Effector memory CD4-positive, alpha-beta T cell (primary cell): ENCODE results near the gene NAALADL2.

Experiments used
- DNase-seq, 3 donors: peaks; one replicate each; pipeline ENCODE4 v3.0.0-alpha.2; 2020
- H3K27ac ChIP-seq: 2 replicates; pipeline ENCODE4 v1.7.0; 2013; ENCODE audit warnings: mild to moderate bottlenecking, low read length, moderate library complexity; ENCODE audit not compliant: insufficient read depth, poor library complexity, severe bottlenecking
- H3K27me3 ChIP-seq: replicated peaks from 2 replicates; pipeline ENCODE4 v1.7.0; 2013; ENCODE audit warnings: mild to moderate bottlenecking, low read length; ENCODE audit not compliant: insufficient read depth, control insufficient read depth, poor library complexity, severe bottlenecking
- H3K36me3 ChIP-seq: 2 replicates; pipeline ENCODE4 v1.7.0; 2013; ENCODE audit warnings: mild to moderate bottlenecking, low read length, moderate library complexity; ENCODE audit not compliant: control insufficient read depth, insufficient read depth
- H3K4me1 ChIP-seq: 2 replicates; pipeline ENCODE4 v1.7.0; 2013; ENCODE audit warnings: low read length, mild to moderate bottlenecking; ENCODE audit not compliant: control insufficient read depth, insufficient read depth, poor library complexity, severe bottlenecking
- H3K4me3 ChIP-seq: 2 replicates; pipeline ENCODE4 v1.7.0; 2013; ENCODE audit warnings: low read length, low read depth, mild to moderate bottlenecking; ENCODE audit not compliant: insufficient read depth, poor library complexity, severe bottlenecking
- H3K9me3 ChIP-seq: 2 replicates; pipeline ENCODE4 v1.7.0; 2013; ENCODE audit warnings: mild to moderate bottlenecking, low read length, moderate library complexity; ENCODE audit not compliant: control insufficient read depth

Gene NAALADL2

GRCh38 chr3:175007306-175007705, 148.2 kb downstream of the NAALADL2 start:
- no peak overlapping the region for H3K27ac ChIP-seq
- DNase-seq = no peak
- H3K4me3 ChIP-seq = no peak overlapping the region
- no peaks in the 10 kb centered on the region for H3K9me3 ChIP-seq
- no peaks in the 10 kb centered on the region for H3K27me3 ChIP-seq
- no peaks in the 10 kb centered on the region for H3K36me3 ChIP-seq
- no peaks in the 10 kb centered on the region for H3K4me1 ChIP-seq

GRCh38 chr3:175009295-175009694, 150.2 kb downstream of the NAALADL2 start:
- no peak for DNase-seq
- H3K27me3 ChIP-seq = no peaks in the 10 kb centered on the region
- no peak overlapping the region for H3K4me3 ChIP-seq
- H3K4me1 ChIP-seq = no peaks in the 10 kb centered on the region
- no peaks in the 10 kb centered on the region for H3K36me3 ChIP-seq
- no peaks in the 10 kb centered on the region for H3K9me3 ChIP-seq
- no peak overlapping the region for H3K27ac ChIP-seq

- no peak overlapping the region for H3K4me3 ChIP-seq
- H3K4me1 ChIP-seq = no peaks in the 10 kb centered on the region
- H3K27me3 ChIP-seq = no peaks in the 10 kb centered on the region
- no peaks in the 10 kb centered on the region for H3K36me3 ChIP-seq
- H3K27ac ChIP-seq = no peak overlapping the region
- no peaks in the 10 kb centered on the region for H3K9me3 ChIP-seq
- DNase-seq = no peak
Measured at GRCh38 chr3:175015056-175015635, 156.0 kb downstream of the NAALADL2 start.

GRCh38 chr3:175018946-175019727, 160.0 kb downstream of the NAALADL2 start:
- Histone ChIP-seq H3K4me1 (no peaks in the 10 kb centered on the region), H3K36me3 (no peaks in the 10 kb centered on the region), H3K9me3 (no peaks in the 10 kb centered on the region), H3K27ac (no peak overlapping the region), H3K4me3 (no peak overlapping the region), H3K27me3 (no peaks in the 10 kb centered on the region)
- no peak for DNase-seq

GRCh38 chr3:175020101-175020500, 161.0 kb downstream of the NAALADL2 start:
- DNase-seq = no peak
- no peaks in the 10 kb centered on the region for H3K36me3 ChIP-seq
- H3K27ac ChIP-seq = no peak overlapping the region
- H3K4me1 ChIP-seq = no peaks in the 10 kb centered on the region
- no peaks in the 10 kb centered on the region for H3K9me3 ChIP-seq
- no peaks in the 10 kb centered on the region for H3K27me3 ChIP-seq
- H3K4me3 ChIP-seq = no peak overlapping the region

- DNase-seq = no peak
- no peak overlapping the region for H3K4me3 ChIP-seq
- no peak overlapping the region for H3K27ac ChIP-seq
- no peaks in the 10 kb centered on the region for H3K36me3 ChIP-seq
- no peaks in the 10 kb centered on the region for H3K4me1 ChIP-seq
- no peaks in the 10 kb centered on the region for H3K9me3 ChIP-seq
- no peaks in the 10 kb centered on the region for H3K27me3 ChIP-seq
Measured at GRCh38 chr3:175029828-175030227, 170.7 kb downstream of the NAALADL2 start.

- Histone ChIP-seq H3K27ac (no peak overlapping the region), H3K4me1 (no peaks in the 10 kb centered on the region), H3K4me3 (no peak overlapping the region), H3K36me3 (no peaks in the 10 kb centered on the region), H3K27me3 (no peaks in the 10 kb centered on the region), H3K9me3 (no peaks in the 10 kb centered on the region)
- no peak for DNase-seq
Measured at GRCh38 chr3:175039875-175040274, 180.7 kb downstream of the NAALADL2 start.

GRCh38 chr3:175041369-175041768, 182.2 kb downstream of the NAALADL2 start:
- Histone ChIP-seq H3K4me3 (no peak overlapping the region), H3K27ac (no peak overlapping the region), H3K4me1 (no peaks in the 10 kb centered on the region), H3K36me3 (no peaks in the 10 kb centered on the region), H3K27me3 (no peaks in the 10 kb centered on the region), H3K9me3 (no peaks in the 10 kb centered on the region)
- no peak for DNase-seq

GRCh38 chr3:175046601-175047000, 187.5 kb downstream of the NAALADL2 start:
- no peak overlapping the region for H3K4me3 ChIP-seq
- no peaks in the 10 kb centered on the region for H3K36me3 ChIP-seq
- H3K27me3 ChIP-seq = no peaks in the 10 kb centered on the region
- no peaks in the 10 kb centered on the region for H3K4me1 ChIP-seq
- no peaks in the 10 kb centered on the region for H3K9me3 ChIP-seq
- H3K27ac ChIP-seq = no peak overlapping the region
- DNase-seq = no peak

GRCh38 chr3:175047786-175048185, 188.7 kb downstream of the NAALADL2 start:
- Histone ChIP-seq H3K27ac (no peak overlapping the region), H3K9me3 (no peaks in the 10 kb centered on the region), H3K27me3 (no peaks in the 10 kb centered on the region), H3K36me3 (no peaks in the 10 kb centered on the region), H3K4me1 (no peaks in the 10 kb centered on the region), H3K4me3 (no peak overlapping the region)
- DNase-seq = no peak
